GM12875 (cell line): ENCODE results near the gene FETUB.
"Not testable (repeated sequence)": the region's sequence is repeated elsewhere in the genome, so short reads cannot be mapped to it uniquely, and the experiment has no call there.

Experiments
- H3K4me3 ChIP-seq: one replicate; pipeline ENCODE4 v1.5.1; 2011; ENCODE audit warnings: low read depth, low read length, control low read depth
- TF ChIP-seq, protein P1 (sequence below): IDR thresholded peaks from 2 replicates; pipeline ENCODE4 v1.5.1; 2011; ENCODE audit warnings: low read depth, mild to moderate bottlenecking, control low read depth, inconsistent platforms, low read length, moderate library complexity, borderline replicate concordance; ENCODE audit not compliant: insufficient read depth

Gene FETUB

DNA sequence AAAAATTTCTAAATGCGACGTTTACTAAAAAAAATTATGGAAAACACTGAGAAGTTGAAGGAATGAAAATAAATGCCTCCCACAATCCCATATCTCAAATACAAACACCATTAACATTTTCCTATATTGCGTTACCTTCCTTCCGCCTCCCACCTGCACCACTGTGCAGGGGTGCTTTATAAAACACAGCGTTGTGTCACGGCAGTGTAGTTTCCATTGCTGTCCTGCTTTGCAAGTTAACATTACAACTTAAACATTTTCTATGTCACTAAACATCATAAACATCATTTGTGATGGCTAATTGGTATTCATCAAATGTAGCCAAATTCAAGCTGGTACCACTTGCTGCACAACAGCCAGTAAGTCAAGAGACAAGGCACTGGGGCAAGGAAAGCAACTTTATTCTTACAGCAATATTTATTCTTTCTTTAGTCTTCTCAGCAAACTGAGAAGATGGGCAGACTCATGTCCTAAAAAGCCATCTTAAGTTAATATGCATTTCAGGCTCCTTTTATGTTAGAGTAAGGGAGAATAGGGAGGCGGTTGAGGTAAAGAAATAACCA, 12.3 kb upstream of the FETUB start:
- TF ChIP-seq, protein P1, sequence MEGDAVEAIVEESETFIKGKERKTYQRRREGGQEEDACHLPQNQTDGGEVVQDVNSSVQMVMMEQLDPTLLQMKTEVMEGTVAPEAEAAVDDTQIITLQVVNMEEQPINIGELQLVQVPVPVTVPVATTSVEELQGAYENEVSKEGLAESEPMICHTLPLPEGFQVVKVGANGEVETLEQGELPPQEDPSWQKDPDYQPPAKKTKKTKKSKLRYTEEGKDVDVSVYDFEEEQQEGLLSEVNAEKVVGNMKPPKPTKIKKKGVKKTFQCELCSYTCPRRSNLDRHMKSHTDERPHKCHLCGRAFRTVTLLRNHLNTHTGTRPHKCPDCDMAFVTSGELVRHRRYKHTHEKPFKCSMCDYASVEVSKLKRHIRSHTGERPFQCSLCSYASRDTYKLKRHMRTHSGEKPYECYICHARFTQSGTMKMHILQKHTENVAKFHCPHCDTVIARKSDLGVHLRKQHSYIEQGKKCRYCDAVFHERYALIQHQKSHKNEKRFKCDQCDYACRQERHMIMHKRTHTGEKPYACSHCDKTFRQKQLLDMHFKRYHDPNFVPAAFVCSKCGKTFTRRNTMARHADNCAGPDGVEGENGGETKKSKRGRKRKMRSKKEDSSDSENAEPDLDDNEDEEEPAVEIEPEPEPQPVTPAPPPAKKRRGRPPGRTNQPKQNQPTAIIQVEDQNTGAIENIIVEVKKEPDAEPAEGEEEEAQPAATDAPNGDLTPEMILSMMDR = no peak

DNA sequence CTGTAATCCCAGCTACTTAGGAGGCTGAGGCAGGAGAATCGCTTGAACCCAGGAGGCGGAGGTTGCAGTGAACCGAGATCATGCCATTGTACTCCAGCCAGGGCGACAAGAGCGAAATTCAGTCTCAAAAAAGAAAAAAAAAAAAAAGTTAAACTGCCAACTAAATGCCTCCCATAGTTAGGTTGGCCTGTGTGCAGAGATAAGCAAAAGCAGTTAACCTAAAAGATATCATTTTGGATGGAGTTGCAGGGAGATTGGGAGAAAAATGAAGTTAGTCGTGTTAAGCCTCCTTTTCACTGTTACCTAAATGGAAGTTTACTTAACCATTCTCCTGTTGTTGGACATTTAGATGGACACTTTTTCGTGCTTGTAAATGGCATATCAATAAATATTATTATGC, 11.4 kb upstream of the FETUB start:
- TF ChIP-seq, protein P1 = no peak

More for the DNA sequence above, 12.3 kb upstream of the FETUB start:
- no peak overlapping the region for H3K4me3 ChIP-seq

DNA sequence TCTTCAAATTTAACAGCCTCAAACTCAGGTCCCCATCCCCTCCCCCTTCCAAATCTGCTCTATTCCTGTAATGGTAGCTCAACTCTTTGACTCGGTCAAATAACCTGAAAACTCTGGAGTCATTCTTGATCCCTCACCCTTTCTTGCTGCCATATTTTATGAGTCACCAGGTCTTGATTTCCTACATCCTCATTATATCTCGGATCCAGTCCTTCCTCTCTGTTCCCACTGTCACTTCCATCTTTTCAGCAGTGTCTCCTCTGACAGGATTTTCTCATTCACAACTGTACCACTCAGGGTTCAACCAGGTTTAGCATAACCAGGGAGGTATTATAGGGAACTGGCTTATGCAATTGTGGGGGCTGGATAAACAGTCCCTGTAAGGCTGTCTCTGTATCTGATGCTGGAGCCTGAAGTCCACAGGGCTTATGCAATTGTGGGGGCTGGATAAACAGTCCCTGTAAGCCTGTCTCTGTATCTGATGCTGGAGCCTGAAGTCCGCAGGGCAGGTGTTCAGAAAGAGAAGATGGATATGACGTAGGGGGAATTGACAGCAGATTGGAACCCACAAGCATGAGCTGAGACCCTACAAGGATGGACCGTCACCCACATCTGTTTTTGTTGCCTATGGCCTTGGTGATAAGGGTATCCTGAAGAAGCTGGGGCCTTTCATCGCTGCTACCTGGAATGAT, 9.1 kb upstream of the FETUB start:
- no peak overlapping the region for H3K4me3 ChIP-seq
- TF ChIP-seq, protein P1 = no peak

More for the DNA sequence above, 11.4 kb upstream of the FETUB start:
- H3K4me3 ChIP-seq = no peak overlapping the region

DNA sequence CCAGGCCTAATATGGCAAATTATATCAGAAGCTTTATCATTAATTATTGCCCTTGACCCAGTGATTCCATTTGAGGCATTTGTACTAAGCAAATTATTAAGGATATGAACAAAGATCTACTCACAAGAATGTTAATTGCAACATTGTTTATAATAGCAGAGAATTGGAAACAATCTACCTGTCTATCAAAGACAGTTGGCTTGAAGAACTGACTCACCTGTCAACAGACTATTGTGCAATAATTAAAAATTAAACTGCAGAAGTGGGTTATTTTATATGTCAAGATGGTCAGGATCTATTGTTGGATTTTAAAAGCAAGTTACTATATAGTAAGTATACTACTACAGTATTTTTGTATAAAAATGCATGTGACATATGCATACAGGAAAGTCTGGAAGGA, 6.7 kb upstream of the FETUB start:
- H3K4me3 ChIP-seq = no peak overlapping the region
- TF ChIP-seq, protein P1 = no peak

DNA sequence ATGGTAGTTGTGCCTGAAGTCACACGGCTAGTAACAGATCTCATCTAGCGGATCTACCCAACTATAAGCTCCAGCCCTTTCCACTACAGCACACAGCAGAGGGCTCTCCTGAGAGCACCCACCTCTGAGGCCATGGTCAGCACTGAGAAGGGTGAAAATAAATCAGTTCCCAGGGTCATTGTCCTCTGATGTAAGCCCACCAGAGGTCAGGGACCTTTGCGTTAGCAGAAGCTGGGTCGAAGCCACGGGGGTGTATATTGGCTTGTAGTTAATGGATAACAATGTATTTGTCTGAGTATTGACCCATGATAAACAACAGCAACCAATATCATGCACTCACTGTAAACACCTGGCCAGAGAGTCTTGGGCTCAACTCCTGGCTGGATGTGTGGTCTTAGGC, 6.0 kb upstream of the FETUB start:
- not testable (repeated sequence) for H3K4me3 ChIP-seq

DNA sequence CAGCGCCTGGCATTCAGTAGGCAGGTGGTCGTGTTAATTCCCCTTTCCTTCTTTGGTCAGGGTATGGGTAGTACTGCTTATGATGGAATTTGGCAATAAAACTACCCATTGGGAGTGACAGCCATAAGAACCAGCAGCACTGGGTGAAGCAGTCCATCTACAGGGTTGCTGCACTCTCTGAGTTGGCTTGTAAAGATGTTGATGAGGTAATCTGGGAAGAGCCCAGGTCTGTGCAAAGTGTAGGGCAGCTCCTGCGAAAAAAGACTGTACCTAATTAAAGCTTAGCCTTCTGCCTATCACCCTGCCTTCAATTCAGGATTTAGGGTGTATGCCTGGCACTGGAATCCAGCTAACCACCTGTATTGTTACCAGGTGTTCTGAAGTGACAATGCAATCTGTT, 4.7 kb upstream of the FETUB start:
- H3K4me3 ChIP-seq = no peak overlapping the region
- TF ChIP-seq, protein P1 = no peak

DNA sequence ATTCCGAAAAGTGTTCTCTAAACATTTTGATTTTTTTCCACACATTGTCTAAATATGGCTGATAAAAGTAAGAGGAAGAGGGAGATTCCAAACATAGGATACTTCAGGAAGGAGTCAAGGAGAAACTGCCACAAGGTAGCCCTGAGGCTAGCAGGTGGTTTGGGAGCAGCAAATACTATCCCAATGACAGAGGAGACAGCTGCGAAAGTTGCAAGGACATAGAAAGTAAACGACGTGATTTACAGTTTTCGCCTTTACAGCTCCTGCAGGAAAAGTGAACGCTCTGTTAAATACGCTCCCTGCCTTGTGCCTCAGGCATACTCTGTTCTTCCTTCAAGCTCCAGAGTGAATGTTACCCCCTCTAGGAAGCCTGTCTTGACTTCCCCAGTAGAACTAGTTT, 3.7 kb upstream of the FETUB start:
- TF ChIP-seq, protein P1 = no peak
- no peak overlapping the region for H3K4me3 ChIP-seq

DNA sequence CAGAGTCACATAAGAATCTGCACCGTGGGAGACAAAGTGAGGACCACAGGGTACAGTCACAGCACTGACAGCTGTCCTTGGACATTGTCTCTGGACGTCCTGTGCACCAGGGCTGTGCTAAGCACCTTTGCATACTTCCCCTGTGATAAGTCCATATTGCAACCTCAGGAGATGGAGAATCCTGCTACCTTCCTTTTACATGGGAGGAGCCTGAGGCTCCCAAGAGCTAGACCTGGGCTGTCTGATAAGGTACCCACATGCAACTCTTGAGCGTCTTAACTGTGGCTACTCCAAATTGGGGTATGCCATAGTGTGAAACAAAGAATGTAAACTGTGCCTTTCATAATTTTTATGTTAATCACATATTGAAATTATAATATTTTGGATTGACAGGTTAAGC, 2.5 kb upstream of the FETUB start:
- H3K4me3 ChIP-seq = no peak overlapping the region
- TF ChIP-seq, protein P1 = no peak
